GM12878 (cell line): ENCODE data around the gene ANO6. TPM values are rescaled to one million over a fixed set of nuclear protein-coding genes. Genes with fewer than 3 reads are reported as not detected.

Experiments
- ATAC-seq: fragments of 200-7000 bp; cut with Tn5 transposase; 3 replicates; pipeline ENCODE4 v1.9.1; 2020; ENCODE audit warnings: mild to moderate bottlenecking, moderate library complexity
- BruUV-seq: library from RNA; stranded (reverse); fragments of 400-500 nt; replicated peaks from 2 replicates; lab custom pipeline; 2021; lab: Mats Ljungman, UMichigan
- CTCF ChIA-PET: fragments of 300-600 bp; sonication (Branson Sonifier 250); formaldehyde crosslinking; extraction: SDS; loops from one replicate; lab custom pipeline; 2021; ENCODE audit warnings: inconsistent platforms; lab: Yijun Ruan, JAX
- POLR2A ChIA-PET: fragments of 350-600 bp; formaldehyde crosslinking; extraction: SDS; loops from one replicate; lab custom pipeline; 2021; ENCODE audit warnings: inconsistent platforms; lab: Charles Lee
- RAD21 ChIA-PET: fragments of 300-600 bp; sonication (Branson Sonifier 250); formaldehyde crosslinking; loops from one replicate; lab custom pipeline; 2023; ENCODE audit warnings: antibody characterized with exemption; ENCODE audit not compliant: unreplicated experiment; lab: Charles Lee
- SMC1A ChIA-PET: fragments of 300-600 bp; sonication (Branson Sonifier 250); formaldehyde crosslinking; loops from one replicate; lab custom pipeline; 2023; ENCODE audit not compliant: unreplicated experiment, uncharacterized antibody; lab: Charles Lee
- DNase-seq: peaks from one replicate; pipeline ENCODE4 v3.0.0-alpha.2; 2011; ENCODE audit warnings: low read depth, low spot score
- FAIRE-seq: peaks from 3 replicates; lab custom pipeline; 2011; peaks lifted over from hg19 to GRCh38; lab: Jason Lieb, UNC
- H2AFZ ChIP-seq: 2 replicates; pipeline ENCODE4 v1.6.0; 2011; ENCODE audit warnings: low read depth, low read length, control low read depth; ENCODE audit not compliant: control insufficient read depth
- H3K27ac ChIP-seq: 2 replicates; pipeline ENCODE4 v1.5.1; 2011; ENCODE audit warnings: control low read depth; ENCODE audit not compliant: control insufficient read depth, insufficient read depth
- H3K27me3 ChIP-seq, 2 experiments: replicated peaks in 1 of 2; 2 replicates each; pipeline versions ENCODE4 v1.6.0 to v1.6.1; 2011; ENCODE audit warnings: low read length in 1 of 2; ENCODE audit not compliant: control insufficient read depth in 2 of 2, insufficient read depth in 2 of 2
- H3K36me3 ChIP-seq, 2 experiments: 2 replicates each; pipeline ENCODE4 v1.5.1; 2011; ENCODE audit warnings: low read length in 1 of 2; ENCODE audit not compliant: control insufficient read depth in 2 of 2, insufficient read depth in 2 of 2
- H3K4me1 ChIP-seq: 2 replicates; pipeline ENCODE4 v1.6.1; 2011; ENCODE audit warnings: mild to moderate bottlenecking, low read length, moderate library complexity, mixed read lengths; ENCODE audit not compliant: control insufficient read depth, insufficient read depth
- H3K4me2 ChIP-seq: 2 replicates; pipeline ENCODE4 v1.6.0; 2011; ENCODE audit warnings: control low read depth; ENCODE audit not compliant: control insufficient read depth, insufficient read depth
- H3K4me3 ChIP-seq: fragments of 200-600 bp; sonication (generic); 2 replicates; pipeline ENCODE4 v1.5.1; 2016
- H3K79me2 ChIP-seq: 2 replicates; pipeline ENCODE4 v1.6.0; 2011; ENCODE audit warnings: low read length; ENCODE audit not compliant: control insufficient read depth, insufficient read depth
- H3K9ac ChIP-seq: 2 replicates; pipeline ENCODE4 v1.8.0; 2011; ENCODE audit warnings: low read length, control low read depth, mixed read lengths; ENCODE audit not compliant: control insufficient read depth, insufficient read depth
- H3K9me3 ChIP-seq: replicated peaks from 3 replicates; pipeline ENCODE4 v1.5.1; 2011; ENCODE audit warnings: mild to moderate bottlenecking, low read length; ENCODE audit not compliant: control insufficient read depth, insufficient read depth
- H4K20me1 ChIP-seq: 2 replicates; pipeline ENCODE4 v1.6.0; 2011; ENCODE audit not compliant: control insufficient read depth, insufficient read depth
- ELK1 ChIP-seq: IDR thresholded peaks from 2 replicates; pipeline ENCODE4 v1.6.1; 2012; ENCODE audit warnings: low read depth, low read length, improper control_type of control experiment
- EZH2 ChIP-seq: IDR thresholded peaks from 2 replicates; pipeline ENCODE4 v1.6.1; 2012; ENCODE audit warnings: low read depth, mild to moderate bottlenecking, control low read depth, inconsistent platforms, low read length, borderline replicate concordance; ENCODE audit not compliant: control insufficient read depth
- FOXM1 ChIP-seq: IDR thresholded peaks from 2 replicates; pipeline ENCODE4 v1.6.1; 2012; ENCODE audit warnings: low read depth, mild to moderate bottlenecking, inconsistent platforms, low read length, moderate library complexity
- HDAC6 ChIP-seq: fragments of 200-600 bp; sonication (generic); IDR thresholded peaks from one replicate; pipeline ENCODE4 v1.8.0; 2017; ENCODE audit warnings: antibody characterized with exemption; ENCODE audit not compliant: unreplicated experiment
- MYB ChIP-seq: fragments of 150-350 bp; IDR thresholded peaks from 2 replicates; pipeline ENCODE4 v1.6.1; 2014; ENCODE audit warnings: mild to moderate bottlenecking, low read depth, low read length, borderline replicate concordance
- NFXL1 ChIP-seq: fragments of 450-650 bp; IDR thresholded peaks from 2 replicates; pipeline ENCODE4 v1.6.1; 2017; ENCODE audit warnings: antibody characterized with exemption, mild to moderate bottlenecking, borderline replicate concordance
- POLR2AphosphoS5 ChIP-seq: IDR thresholded peaks from 2 replicates; pipeline ENCODE4 v1.6.1; 2011; ENCODE audit warnings: mild to moderate bottlenecking, low read length, inconsistent platforms
- SIX5 ChIP-seq: IDR thresholded peaks from 2 replicates; pipeline ENCODE4 v1.6.1; 2011; ENCODE audit warnings: mild to moderate bottlenecking, low read depth, low read length, moderate library complexity; ENCODE audit not compliant: severe bottlenecking
- SMC3 ChIP-seq: IDR thresholded peaks from 2 replicates; pipeline ENCODE4 v1.6.1; 2011; ENCODE audit warnings: low read length, improper control_type of control experiment, borderline replicate concordance
- SPI1 ChIP-seq: IDR thresholded peaks from 2 replicates; pipeline ENCODE4 v1.6.1; 2011; ENCODE audit warnings: low read depth, mild to moderate bottlenecking, low read length, moderate library complexity, borderline replicate concordance; ENCODE audit not compliant: insufficient read depth
- STAT3 ChIP-seq: IDR thresholded peaks from 2 replicates; pipeline ENCODE4 v1.6.1; 2011; ENCODE audit warnings: low read depth, low read length, improper control_type of control experiment
- YBX1 ChIP-seq: fragments of 450-650 bp; IDR thresholded peaks from 2 replicates; pipeline ENCODE4 v1.6.1; 2016; ENCODE audit warnings: antibody characterized with exemption
- ZBTB11 ChIP-seq: fragments of 450-650 bp; formaldehyde crosslinking; IDR thresholded peaks from 2 replicates; pipeline ENCODE4 v1.5.0; 2022; ENCODE audit warnings: mild to moderate bottlenecking, missing genetic modification characterization
- WGBS: methylation state at CpG from one replicate; pipeline ENCODE4 v1.1.6; 2016; ENCODE audit warnings: low lambda C conversion rate; ENCODE audit not compliant: insufficient replicate concordance, insufficient coverage; ENCODE audit errors: missing lambda C conversion rate; 5-methylcytosine and 5-hydroxymethylcytosine counted together
- in situ Hi-C: fragments of 300-500 bp; cut with MboI; formaldehyde crosslinking; loops from 9 replicates; pipeline ENCODE4 v1.14.3; 2018; ENCODE audit warnings: mixed read lengths
- intact Hi-C: fragments of 100-400 bp; cut with micrococcal nuclease; formaldehyde crosslinking; loops from one replicate; pipeline ENCODE4 v1.14.2; 2022; ENCODE audit not compliant: unreplicated experiment
- polyA plus RNA-seq, 11 experiments: library from polyadenylated mRNA; depleted of rRNA in 4 of 11; unstranded in 6 of 11; stranded (reverse) in 5 of 11; fragments of >200 nt; fragmentation: Nextera tagmentation in 4 of 11; fragmentation: Illumina TruSeq in 1 of 11; extraction: Ambion mirVana in 4 of 11; extraction: Trizol in 1 of 11; gene quantifications; 1 replicate in 1 of 11; 2 replicates in 10 of 11; pipeline versions ENCODE4 v1.2.1 to v1.2.3, GENCODE V29; 2011 to 2016; ENCODE audit warnings: inconsistent platforms in 2 of 11, missing spikeins in 2 of 11, low read depth in 1 of 11
- total RNA-seq, 4 experiments: library from RNA; depleted of rRNA in 3 of 4; stranded (reverse); fragments of >200 nt in 3 of 4; fragmentation: Illumina TruSeq in 1 of 4; extraction: Trizol in 1 of 4; gene quantifications; 2 replicates each; pipeline versions ENCODE4 v1.2.1 to v1.2.3, GENCODE V29; 2013 to 2021
- TF ChIP-seq, protein P1 (sequence below): IDR thresholded peaks from 2 replicates; pipeline ENCODE4 v1.6.1; 2012; ENCODE audit warnings: low read depth, low read length, improper control_type of control experiment

The ANO6 gene
- total and polyA plus RNA-seq, 10 of the 15 experiments (the other 5 are each of a cell fraction or from before 2014, with no cell fraction given), result 4.6 to 30.3 (median 26.0) TPM

DNA sequence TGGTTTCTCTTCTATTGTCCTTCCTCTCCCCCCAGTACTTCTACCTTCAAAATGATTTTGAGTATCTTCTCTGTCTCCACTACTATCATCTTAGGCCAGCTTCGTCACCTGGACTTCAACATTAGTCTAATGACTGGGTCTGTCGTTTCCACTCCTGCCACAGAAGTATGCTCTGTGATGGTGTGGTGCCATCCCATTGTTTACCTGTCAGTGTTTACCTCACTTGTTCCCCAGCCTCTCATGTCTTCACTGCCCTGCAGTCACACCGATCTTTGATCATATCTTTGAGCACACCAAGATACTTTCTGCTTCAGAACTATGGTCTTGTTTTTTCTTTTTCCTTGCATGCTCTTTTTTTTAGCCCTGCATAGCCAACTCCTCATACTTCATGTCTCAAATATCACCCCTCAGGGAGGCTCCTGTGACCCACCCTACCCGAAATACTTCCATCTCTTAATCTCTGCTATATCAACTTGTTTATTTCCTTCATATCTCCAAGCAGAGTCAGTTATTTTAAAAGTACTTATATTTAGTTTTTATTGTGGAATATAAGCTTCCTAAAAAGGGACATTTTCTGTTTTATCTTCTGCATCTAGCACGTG, 60.4 kb downstream of the ANO6 start:
- ChIA-PET POLR2A (interaction anchor here (0.6 to 1.5 kb wide), 3 partner anchors 8 to 79 kb away, joined by 3 to 7 read pairs (median 3); no protein-coding TSS in a partner anchor), SMC1A (interaction anchor here (1.1 to 1.3 kb wide), 4 partner anchors 9 to 39 kb away, joined by 3 to 4 read pairs (median 3); no protein-coding TSS in a partner anchor), CTCF (interaction anchor here (0.7 to 1.6 kb wide), 5 partner anchors 10 to 18 kb away, joined by 3 to 5 read pairs (median 3); no protein-coding TSS in a partner anchor), RAD21 (no interaction called here)
- H3K27me3 ChIP-seq, result no peaks in the 10 kb centered on the region
- no peak for TF ChIP-seq STAT3
- TF ChIP-seq NFXL1, result no peak
- no peak for TF ChIP-seq SPI1
- no peak for TF ChIP-seq ZBTB11
- no peak for TF ChIP-seq EZH2
- TF ChIP-seq MYB, result no peak
- no peak for TF ChIP-seq SMC3
- no peak for TF ChIP-seq HDAC6
- no peak for TF ChIP-seq FOXM1
- no peak for TF ChIP-seq ELK1
- TF ChIP-seq POLR2AphosphoS5, result no peak
- TF ChIP-seq SIX5, result no peak
- TF ChIP-seq, protein P1, sequence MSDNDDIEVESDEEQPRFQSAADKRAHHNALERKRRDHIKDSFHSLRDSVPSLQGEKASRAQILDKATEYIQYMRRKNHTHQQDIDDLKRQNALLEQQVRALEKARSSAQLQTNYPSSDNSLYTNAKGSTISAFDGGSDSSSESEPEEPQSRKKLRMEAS, result no peak
- TF ChIP-seq YBX1, result no peak
- in situ Hi-C loops (no loop called here), intact Hi-C loops (no loop called here)
- no TSS peak for BruUV-seq
- no peak overlapping the region for H3K27ac ChIP-seq
- H3K4me1 ChIP-seq, result no peaks in the 10 kb centered on the region
- DNase-seq, result no peak
- WGBS, result over 99% methylated on average over 5 of the region's 5 CpGs
- no peak overlapping the region for H3K9ac ChIP-seq
- FAIRE-seq, result no peak
- ATAC-seq, result no peak
- no peak overlapping the region for H3K4me3 ChIP-seq
- H3K4me2 ChIP-seq, result no peak overlapping the region
- H4K20me1 ChIP-seq, result no peaks in the 10 kb centered on the region
- H3K9me3 ChIP-seq, result no peaks in the 10 kb centered on the region
- H2AFZ ChIP-seq, result no peak overlapping the region
- H3K79me2 ChIP-seq, result peaks cover 1% of the 10 kb centered on the region; the same call in 1 of the 2 replicates
- H3K36me3 ChIP-seq, result peaks cover 0 to 2% of the 10 kb centered on the region in 2 experiments; a peak in 2 of 4 replicates
